CD4-positive, alpha-beta T cell treated with Interleukin-1 beta for 1 hour (primary cell): ENCODE data around the gene CCDC102A.
A peak's percentile ranks its signal among the peaks of the same experiment; 100 is the strongest.
"Not testable (repeated sequence)": the region's sequence is repeated elsewhere in the genome, so short reads cannot be mapped to it uniquely, and the experiment has no call there.

Source experiments
- DNase-seq, 2 donors: peaks; one replicate each; pipeline ENCODE4 v3.0.0-alpha.2; 2020 to 2022

CCDC102A gene

GRCh38 chr16:57536306-57537193 lies at the start of gene CCDC102A:
Gene CCDC102A, minus strand, starts transcription at chr16:57536571. Its CDS starts 7,394 bp downstream, at chr16:57529177.
- DNase-seq: peak in 1 of 2 donors; percentile 53

- DNase-seq: no peak
Observed at GRCh38 chr16:57585051-57585687, 48.8 kb upstream of the CCDC102A start.

DNA sequence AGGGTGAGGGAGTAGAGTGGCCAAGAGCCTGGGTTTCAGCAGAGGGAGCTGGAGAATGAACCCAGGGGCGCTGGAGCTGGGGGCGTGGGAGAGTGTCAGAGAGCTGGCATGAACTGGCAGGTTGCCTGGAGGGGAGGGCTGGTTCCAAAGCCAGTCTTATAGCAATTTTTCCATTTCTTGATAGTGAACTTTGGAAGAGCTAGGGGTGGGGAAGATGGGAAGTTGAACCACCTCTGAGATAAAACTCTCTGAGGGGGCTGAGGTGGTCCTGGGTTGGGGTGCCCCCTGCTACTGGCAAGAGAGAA lies 42.9 kb upstream of the CCDC102A start:
- DNase-seq: no peak

DNA sequence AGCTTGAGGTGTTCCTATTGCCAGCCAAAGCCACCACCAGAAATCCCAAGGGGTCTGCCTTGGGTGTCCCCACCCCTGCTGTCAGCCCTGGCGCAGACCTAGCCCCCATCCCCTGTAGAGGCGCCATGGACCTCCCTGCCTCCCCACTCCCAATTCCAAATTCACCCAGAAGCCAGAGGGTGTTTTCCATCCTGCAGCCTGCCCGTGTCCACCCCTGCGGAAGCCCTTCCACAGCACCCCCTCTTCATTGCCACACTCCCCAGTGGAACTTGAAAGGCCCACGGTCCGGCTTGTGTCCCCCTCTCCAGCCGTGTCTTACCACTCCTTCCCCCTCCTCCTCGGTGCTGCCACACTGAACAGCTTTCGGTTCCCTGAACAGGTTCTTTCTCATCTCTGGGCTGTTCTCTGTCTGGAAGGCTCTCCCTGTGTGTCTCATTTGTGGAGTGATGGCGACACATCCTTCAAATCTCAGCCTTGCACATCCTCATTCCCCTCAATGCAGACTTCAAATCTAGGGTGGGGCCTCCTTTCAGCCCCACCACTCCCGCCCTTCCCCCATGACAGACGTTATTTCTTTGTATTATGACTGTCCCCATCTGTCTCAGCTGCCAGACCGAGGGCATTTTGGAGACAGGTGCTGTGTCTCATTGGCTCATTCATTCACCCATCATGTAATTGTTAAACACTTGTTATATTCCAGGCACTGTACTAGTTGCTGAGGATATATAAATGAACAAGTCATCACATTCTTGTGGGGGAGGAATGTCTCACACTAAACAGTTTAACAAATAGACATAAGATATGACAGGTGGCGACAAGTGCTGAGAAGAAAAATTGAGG lies 42.4 kb upstream of the CCDC102A start:
- no peak for DNase-seq

DNA sequence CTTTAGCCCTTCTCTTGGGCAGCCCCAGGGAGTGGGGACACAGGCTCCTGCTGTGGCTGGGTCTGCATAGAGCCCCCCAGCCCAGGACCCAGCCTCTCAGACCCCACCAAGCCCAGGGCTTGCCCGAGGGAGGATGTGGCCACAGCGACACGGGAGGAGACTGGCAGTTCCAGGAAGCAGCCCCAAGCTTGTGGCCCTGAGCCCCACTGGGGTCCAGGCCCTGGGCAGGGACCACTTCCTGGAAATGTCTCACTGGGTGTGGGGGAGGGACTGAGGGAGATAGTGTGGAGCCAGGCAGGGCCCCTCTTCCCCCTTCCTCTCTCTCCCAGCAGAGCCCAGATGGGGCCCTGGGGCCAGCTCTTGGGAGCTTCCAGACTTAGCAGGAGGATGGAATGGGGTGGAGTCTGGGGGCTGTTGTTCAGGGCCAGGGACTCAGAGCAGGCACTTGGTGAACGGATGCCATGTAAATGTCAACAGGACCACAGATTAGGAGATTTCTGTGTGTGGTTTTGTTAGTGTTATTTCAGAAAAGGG lies 41.4 kb upstream of the CCDC102A start:
- DNase-seq: peak; percentile 26 to 42

GRCh38 chr16:57577214-57577613 lies 40.8 kb upstream of the CCDC102A start:
- DNase-seq: no peak

DNA sequence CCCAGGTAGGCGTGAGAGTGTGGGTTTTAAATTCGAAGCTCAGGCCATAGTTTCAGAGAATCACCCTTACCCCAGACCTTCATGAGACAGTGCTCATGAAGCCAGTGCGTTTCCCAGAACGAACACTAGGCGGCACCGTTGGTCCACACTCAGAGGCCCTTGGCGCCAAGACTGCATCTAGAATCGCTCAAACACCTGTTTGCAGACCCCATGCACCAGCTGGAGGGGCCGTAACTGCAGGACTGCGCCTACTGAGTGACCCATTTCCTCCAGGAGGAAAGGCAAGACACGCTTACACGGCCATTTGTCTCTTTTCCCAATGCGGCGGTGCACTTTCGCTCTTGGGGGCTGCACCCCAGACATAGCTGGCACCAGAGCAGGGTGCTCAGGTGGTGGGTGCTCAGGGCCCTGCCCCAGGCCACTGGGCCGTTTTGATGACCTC lies 40.1 kb upstream of the CCDC102A start:
- DNase-seq: peak; percentile 78 to 84

GRCh38 chr16:57575468-57576277 lies 39.3 kb upstream of the CCDC102A start:
- DNase-seq: no peak

DNA sequence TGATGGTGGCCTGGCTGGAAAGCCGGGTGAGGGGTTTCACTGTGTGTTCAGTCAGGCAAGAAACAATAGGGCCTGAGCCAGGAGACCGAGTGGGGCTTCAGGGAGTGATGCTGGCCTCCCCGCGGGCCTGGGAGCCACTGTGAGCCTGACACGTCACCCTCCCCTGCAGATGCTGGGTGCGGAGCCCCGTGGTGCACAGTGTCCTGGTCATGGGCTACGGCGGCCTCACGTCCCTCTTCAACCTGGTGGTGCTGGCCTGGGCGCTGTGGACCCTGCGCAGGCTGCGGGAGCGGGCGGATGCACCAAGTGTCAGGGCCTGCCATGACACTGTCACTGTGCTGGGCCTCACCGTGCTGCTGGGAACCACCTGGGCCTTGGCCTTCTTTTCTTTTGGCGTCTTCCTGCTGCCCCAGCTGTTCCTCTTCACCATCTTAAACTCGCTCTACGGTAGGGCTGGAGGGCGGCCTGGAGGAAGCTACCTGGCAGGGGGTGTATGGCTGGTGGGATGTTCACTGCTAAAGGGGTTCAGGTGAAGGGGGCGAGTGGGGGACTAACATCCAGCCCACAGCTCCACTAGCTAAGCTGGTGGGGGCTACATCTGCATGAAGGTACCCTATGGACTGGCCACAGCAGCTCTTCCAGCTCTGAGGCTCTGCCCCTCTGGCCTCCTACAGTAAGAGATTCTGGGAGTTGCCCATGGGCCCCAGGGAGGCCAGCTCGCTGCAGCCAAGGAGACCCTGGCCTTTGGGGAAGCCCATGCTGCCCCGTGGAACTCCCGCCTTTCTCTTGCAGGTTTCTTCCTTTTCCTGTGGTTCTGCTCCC lies 38.5 kb upstream of the CCDC102A start:
- no peak for DNase-seq

DNA sequence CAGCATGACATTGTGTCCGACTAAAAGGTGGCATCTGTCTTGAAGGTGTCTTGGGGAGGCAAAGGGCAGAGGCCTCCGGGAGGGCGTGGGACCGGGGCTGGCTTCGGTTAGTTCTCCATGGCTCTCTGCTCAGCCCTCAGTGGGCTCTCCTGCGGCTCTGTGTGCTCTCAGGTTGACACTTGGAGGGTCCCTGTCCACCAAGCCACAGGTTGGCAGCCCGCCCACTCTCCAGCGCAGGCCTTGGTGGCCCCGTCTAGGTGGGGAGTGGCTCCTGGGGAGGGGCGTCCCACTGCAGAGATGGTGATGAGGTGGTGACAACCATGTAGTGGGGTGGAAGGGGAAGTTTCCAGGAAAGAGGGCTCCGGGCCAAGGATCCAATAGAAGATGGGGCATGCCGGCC lies 37.7 kb upstream of the CCDC102A start:
- no peak for DNase-seq

DNA sequence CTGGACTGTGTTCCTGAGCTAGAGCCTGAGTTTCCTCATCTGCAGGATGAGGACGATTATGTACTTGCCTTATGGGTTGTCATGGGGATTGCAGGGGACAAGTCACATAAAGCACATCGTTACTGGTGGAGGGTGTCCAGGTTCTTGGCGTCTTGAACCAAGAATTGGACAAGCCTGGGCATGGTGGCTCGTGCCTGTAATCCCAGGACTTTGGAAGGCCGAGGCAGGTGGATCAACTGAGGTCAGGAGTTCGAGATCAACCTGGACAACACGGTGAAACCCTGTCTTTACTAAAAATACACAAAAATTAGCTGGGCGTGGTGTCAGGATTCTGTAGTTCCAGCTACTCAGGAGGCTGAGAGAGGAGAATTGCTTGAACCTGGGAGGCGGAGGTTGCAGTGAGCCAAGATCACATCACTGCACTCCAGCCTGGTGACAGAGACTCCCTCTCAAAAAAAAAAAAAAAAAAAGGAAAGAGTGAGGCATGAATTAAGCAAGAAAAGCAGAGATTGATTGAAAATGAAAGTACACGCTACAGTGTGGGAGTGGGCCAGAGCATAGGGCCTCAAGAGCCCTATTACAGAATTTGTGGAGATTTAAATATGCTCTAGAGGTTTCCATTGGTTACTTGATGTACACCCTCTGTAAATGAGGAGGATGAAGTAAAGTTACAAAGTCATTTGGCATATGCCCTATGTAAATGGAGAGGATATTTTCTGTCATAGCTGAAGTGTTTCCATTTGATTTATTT lies 36.8 kb upstream of the CCDC102A start:
- DNase-seq: no peak

DNA sequence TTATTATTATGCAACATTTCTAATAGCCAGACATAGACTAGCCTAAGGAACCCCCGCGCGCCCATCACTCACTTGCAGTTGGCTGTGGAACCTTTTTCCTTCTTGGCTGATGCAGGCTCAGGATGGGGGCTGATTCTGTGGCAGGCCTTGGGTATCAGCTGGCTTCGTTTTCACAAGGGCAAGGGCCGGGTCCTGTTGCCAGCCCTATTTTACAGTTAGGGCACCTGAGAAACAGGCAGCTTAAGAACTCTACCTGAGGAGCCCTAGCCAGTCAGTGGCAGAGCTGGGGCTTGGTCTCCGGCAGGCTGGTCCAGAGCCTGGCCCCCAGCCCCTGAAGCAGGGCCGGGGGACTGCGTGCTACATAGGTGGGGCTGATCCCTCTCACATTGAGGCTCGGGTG lies 34.7 kb upstream of the CCDC102A start:
- no peak for DNase-seq

DNA sequence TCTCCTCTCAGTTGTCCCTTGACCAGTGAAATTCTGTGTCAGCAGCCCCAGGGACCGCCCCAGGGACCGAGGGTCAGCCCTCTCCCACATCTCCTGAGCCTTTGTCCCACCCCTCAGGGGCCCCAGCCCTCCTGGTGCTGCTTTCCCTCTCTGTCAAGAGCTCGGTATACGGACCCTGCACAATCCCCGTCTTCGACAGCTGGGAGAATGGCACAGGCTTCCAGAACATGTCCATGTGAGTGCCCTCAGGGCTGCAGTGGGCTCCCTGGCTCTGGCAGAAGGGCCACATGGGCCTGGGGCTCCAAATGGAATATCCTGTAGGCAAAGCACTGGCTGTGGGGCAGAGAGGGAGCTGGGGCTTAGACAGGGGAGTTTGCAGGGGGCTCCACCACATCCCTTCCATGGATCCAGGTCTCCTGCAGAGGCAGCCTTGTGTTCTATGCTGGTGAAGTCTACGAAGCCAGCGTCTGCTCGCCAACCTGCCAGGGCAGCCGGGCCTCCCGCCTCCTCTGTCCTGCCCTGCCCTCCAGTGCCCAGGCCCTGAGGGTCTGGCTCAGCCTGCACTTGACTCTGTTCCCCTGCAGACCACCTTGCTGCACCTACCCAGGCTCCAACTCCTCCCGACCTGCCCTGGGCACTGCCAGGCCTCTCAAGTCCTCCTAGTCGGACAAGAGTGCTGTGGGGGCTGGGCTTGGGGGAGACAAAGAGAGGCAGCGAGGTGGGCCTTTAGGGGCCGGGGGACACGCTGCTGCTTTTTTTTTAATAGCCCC lies 34.1 kb upstream of the CCDC102A start:
- DNase-seq: no peak

GRCh38 chr16:57569306-57569946 lies 33.1 kb upstream of the CCDC102A start:
- DNase-seq: no peak

DNA sequence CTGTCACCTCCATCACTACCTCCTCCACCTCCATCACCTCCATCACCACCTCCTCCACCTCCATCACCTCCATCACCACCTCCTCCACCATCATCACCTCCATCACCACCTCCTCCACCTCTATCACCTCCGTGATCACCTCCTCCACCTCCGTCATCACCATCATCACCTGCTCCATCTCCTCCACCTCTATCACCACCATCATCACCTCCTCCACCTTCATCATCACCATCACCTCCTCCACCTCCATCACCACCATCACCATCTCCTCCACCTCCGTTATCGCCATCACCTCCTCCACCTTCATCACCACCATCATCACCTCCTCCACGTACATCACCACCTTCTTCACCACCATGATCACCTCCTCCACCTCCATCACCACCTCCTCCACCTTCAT lies 32.4 kb upstream of the CCDC102A start:
- DNase-seq: not testable (repeated sequence)

GRCh38 chr16:57568173-57568678 lies 31.9 kb upstream of the CCDC102A start:
- no peak for DNase-seq

GRCh38 chr16:57567691-57568090 lies 31.3 kb upstream of the CCDC102A start:
- no peak for DNase-seq

DNA sequence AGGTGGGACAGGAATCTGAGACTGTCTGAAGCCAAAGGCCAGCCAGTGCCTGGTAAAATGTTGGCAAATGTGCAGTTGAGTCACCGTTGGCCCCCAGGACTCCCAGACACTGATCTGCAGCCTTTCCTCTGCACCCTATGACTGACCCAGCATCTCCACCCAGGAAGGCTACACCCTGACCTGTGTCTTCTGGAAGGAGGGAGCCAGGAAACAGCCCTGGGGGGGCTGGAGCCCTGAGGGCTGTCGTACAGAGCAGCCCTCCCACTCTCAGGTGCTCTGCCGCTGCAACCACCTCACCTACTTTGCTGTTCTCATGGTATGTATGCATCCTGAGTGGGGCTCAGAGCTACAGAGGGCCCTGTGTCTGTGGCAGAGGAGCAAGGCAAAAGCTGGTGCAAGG lies 30.1 kb upstream of the CCDC102A start:
- DNase-seq: no peak

DNA sequence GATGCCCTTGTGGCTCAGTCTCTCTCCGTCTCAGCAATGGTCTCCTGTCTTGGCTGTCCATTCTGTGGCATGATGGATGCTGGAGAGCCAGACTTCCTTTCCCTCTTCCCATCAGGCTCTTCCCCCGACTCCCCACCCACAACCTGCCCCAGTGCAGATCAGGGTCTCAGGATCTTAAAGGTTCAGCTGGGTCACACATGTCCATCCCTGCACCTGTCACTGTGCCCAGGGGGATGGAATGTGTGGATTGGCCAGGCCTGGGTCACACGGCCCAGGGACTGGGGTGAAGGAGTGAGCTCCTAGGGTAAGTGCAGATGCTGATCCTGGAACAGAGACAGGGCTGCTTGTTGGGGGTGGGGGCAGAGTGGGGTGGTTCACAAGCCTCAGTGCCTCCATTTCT lies 29.1 kb upstream of the CCDC102A start:
- no peak for DNase-seq
